ENCODE data around the gene SERF1A.
"Not testable (repeated sequence)": the region's sequence is repeated elsewhere in the genome, so short reads cannot be mapped to it uniquely, and the experiment has no call there.

SERF1A gene

DNA sequence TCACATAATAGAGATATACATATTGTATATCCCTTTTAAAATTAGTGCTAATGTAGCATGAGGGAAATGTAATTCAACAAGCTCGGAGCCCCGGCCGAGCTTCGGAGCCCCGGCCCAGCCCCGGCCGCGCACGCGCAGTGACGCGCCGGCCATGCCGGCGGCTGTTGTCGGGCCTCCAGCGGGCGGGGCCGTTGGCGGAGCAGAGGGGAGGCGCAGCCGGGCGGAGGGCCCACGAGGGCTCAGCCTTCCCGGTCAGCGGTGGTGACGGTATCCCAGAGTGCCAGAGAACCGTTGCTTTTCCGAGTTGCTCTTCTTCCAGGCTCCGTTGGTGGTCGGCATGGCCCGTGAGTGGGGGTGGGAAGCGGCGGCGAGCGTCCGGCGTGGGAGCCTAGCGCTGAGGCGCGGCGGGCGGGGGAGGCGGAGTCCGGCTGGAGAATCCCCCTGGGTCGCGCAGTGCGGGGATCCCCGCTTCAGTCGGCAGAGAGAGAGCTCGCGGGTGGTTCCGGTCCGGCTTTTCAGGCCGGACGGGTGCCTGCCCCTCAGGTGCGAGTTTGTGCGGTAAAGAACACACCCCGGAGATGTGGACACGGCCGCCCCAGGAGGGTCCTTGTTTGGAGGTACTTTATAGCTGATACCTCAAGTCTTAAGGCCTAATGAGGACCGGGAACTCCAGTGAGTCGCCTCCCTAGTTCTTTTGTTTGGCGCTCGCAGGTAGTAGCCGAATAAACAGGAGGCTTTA, at the start of gene SERF1A:
Gene SERF1A (plus strand): TSS at position 137 of the 739 bp plus-strand sequence. CDS start 201 bp downstream, at position 338.
- DNase-seq (ENCODE audit: low spot score): not testable (repeated sequence)

DNA sequence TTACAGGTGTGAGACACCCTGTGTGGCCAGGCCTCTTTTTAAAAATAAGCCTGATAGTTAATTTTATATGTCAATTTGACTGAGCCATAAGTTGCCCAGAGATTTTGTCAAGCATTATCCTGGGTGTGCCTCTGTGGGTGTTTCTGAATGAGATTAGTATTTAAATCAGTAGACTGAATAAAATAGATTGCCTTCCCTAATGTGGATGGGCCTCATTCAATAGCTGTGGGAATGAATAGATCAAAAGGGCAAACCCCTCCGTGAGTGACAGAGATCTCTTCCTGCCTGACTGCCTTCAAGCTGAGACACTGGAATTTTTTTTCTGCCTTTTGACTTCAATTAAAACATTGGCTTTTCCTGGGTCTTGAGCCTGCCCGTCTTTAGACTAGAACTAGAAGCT, 33.7 kb upstream of the SERF1A start:
- DNase-seq (ENCODE audit: low spot score): not testable (repeated sequence)

DNA sequence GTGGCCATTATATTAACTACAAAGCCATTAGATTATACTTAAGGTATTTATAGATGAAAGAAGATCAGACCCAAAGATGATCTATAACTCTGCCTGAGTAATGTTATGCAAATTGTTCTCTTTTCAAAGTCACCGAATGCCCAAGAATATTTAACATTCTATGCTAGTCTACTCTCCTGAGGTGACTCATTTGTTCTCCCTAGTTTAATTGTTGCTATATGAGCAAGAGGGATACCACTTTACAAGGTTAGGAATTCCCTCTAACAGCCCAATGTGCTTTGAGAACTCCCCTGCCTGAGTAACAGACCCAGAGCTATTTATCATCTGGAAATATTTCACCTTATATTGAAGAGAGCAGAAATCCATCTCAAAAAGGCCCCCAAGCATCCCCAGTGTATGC, 29.8 kb upstream of the SERF1A start:
- DNase-seq (ENCODE audit: low spot score): not testable (repeated sequence)

DNA sequence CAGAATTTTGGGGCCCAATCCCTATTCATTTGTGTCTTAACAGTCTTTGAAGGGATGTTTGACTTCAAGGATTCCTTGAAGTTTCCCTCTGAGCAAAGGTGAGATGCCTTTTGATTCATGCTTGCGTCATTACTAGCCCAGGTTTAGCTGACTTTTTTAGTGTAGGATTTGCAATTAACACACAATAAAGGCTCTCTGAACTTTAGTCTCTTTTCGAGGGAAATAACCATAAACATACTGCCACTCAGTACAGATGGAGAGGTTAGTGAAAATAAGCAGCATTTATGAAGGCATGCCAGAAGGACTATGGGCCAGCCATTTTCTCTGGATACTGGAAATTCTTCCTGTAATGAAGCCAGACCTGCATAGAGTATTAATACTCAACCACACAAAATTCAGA, 4.4 kb upstream of the SERF1A start:
- DNase-seq (ENCODE audit: low spot score): not testable (repeated sequence)

DNA sequence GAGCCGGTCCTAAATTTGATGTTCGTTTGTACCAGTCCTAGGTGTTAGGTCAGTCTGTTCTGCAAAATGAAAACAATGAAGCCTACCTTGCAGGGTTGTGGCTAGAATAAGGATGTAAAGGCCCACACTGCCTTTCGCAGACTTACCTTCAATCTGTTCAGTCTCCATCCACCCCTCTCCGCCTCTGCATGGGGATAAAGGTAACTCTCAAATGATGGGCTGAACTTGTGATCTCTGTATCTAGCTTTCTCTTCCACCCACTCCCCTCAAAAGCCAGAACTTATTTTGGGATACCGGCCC, 753 bp downstream of the SERF1A start:
- DNase-seq (ENCODE audit: low spot score): not testable (repeated sequence)

DNA sequence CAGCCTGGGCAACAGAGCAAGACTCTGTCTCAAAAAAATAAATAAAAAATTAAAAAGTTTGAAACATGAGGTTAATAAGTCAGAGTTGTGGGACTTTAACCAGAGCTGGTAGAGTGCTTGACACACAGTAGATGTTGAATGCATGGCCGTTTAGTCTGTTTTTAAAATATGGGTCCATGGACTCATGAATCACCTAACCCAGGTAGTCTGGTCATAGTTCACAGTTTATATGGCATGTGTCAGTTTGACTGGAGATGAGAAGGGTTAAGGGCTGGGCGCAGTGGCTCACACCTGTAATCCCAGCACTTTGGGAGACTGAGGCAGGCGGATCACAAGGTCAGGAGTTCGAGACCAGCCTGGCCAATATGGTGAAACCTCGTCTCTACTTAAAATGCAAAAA, 6.2 kb downstream of the SERF1A start:
- DNase-seq (ENCODE audit: low spot score): not testable (repeated sequence)

DNA sequence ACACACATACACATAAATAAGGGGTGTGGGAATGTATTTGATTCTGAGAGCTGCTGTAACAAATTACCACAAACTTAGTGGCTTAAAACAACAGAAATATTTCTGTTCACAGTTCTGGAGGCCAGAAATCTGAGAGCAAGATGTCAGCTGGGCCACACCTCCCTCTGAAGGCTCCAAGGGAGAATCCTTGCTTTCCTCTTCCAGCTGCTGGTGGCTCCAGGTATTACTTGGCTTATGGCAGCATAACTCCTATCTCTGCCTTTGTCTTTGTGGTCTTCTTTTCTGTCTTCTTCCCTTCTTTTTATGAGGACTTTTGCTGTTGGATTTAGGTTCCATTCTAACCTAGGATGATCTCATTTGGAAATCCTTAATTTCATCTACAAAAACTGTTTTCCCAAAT, 16.4 kb downstream of the SERF1A start:
- DNase-seq (ENCODE audit: low spot score): not testable (repeated sequence)

DNA sequence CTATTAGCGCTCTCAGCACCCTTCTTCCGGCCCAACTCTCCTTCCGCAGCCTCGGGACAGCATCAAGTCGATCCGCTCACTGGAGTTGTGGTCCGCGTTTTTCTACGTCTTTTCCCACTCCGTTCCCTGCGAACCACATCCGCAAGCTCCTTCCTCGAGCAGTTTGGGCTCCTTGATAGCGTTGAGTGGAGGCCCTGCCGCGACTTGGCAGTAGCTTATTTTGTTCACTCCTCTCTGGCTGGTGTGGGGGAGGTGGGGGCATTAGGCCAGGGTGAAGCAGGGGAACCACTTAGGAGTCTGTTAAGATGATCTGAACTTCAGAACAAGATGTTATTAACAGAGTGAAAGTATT, 24.7 kb downstream of the SERF1A start:
- DNase-seq (ENCODE audit: low spot score): not testable (repeated sequence)

DNA sequence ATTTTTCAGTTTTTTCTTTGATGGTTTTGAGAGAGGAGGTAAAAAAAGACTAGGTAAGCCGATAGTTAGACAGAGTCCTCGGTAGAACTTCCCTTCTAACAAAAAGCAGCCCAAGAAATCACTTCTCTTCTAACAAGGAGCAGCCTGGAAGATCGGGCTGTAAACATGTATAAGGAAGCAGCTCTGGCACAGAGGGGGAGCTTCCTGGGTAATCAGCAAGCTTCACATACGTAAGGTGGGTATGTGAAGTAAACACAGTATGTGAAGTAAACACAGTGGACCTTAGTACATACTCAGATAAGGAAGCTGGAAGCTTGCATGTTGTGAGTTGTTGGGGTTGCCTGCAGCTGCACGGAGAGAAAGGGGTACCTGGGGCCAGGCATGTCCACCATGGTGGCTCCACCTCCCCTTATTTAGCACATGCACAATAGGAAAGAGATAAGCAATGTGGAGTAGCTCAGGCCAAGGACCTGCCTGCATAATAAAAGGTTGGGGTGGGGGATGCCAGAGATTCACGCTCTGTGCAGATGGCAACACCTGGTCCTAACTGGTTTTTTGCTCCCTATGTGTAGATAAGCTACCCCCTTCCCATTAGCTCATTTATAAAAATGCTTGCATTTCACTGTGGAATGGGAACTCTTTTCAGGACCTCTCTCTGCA, 31.4 kb downstream of the SERF1A start:
- DNase-seq (ENCODE audit: low spot score): not testable (repeated sequence)

DNA sequence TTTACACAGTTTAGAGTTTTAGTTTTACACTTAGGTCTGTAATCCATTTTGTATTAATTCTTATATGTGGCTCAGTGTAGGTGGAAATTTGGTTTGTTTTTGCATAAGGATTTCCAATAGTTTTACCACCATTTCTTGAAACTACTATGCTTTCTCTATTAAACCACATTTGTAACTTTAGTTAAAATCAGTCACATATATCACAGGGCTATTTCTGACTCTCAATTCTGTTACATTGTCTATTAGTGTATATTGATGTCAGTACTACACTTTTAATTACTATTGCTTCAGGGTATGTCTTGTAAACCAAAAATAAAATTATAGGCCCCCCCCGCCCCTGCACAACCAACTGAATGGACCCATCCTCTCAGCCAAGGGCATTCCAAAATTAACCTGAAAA, 32.1 kb downstream of the SERF1A start:
- DNase-seq (ENCODE audit: low spot score): not testable (repeated sequence)

DNA sequence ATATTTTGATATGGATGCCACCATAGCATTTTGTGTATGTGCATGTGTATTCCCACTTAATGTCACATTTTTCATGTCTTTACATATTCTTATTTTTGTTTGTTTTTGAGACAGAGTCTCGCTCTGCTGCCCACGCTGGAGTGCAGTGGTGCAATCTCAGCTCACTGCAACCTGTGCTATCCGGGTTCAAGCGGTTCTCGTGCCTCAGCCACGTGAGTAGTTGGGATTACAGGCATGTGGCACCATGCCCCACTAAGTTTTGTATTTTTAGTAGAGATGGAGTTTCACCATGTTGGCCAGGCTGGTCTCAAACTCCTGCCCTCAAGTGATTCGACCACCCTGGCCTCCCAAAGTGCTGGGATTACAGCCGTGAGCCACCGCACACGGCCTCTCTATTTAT, 52.6 kb downstream of the SERF1A start:
- not testable (repeated sequence) for DNase-seq (ENCODE audit: low spot score)

All from hematopoietic multipotent progenitor cell treated with erythropoietin and hydrocortisone succinate and interleukin-3 and kit ligand, for 15 days (in vitro differentiated cells).